HepG2 (cell line): ENCODE measurements around the gene SRSF1. TPM values are rescaled to one million over a fixed set of nuclear protein-coding genes. Genes with fewer than 3 reads are reported as not detected.

Experiments
- CREM ChIP-seq, 2 experiments: sonication (generic) in 1 of 2; formaldehyde crosslinking in 1 of 2; IDR thresholded peaks; 2 replicates each; pipeline versions ENCODE4 v1.4.0 to v1.6.1; 2016 to 2020; ENCODE audit warnings: antibody characterized with exemption in 1 of 2, mild to moderate bottlenecking in 1 of 2, missing genetic modification reagents in 1 of 2
- KDM5A ChIP-seq: fragments of 200-600 bp; sonication (generic); IDR thresholded peaks from 2 replicates; pipeline ENCODE4 v1.7.0; 2018; ENCODE audit warnings: antibody characterized with exemption, mild to moderate bottlenecking, low read length, borderline replicate concordance
- MIER3 ChIP-seq: IDR thresholded peaks from 2 replicates; pipeline ENCODE4 v1.6.1; 2016; ENCODE audit warnings: missing compliant biosample characterization, borderline replicate concordance
- MXD4 ChIP-seq: IDR thresholded peaks from 2 replicates; pipeline ENCODE4 v1.6.1; 2016; ENCODE audit warnings: mild to moderate bottlenecking, missing biosample characterization, missing genetic modification reagents
- NCOA2 ChIP-seq: sonication (generic); formaldehyde crosslinking; IDR thresholded peaks from 2 replicates; pipeline ENCODE4 v1.8.0; 2022; ENCODE audit warnings: inconsistent platforms
- PAWR ChIP-seq: sonication (generic); formaldehyde crosslinking; IDR thresholded peaks from 2 replicates; pipeline ENCODE4 v1.4.0; 2020; ENCODE audit warnings: missing genetic modification reagents, mild to moderate bottlenecking, borderline replicate concordance
- PCBP1 ChIP-seq: fragments of 200-400 bp; formaldehyde crosslinking; IDR thresholded peaks from 2 replicates; pipeline ENCODE4 v1.6.1; 2017; ENCODE audit warnings: mild to moderate bottlenecking, low read depth, low read length, borderline replicate concordance
- SMAD3 ChIP-seq: sonication (generic); formaldehyde crosslinking; IDR thresholded peaks from 2 replicates; pipeline ENCODE4 v1.4.0; 2020; ENCODE audit warnings: missing genetic modification reagents
- TARDBP ChIP-seq: sonication (generic); formaldehyde crosslinking; IDR thresholded peaks from 2 replicates; pipeline ENCODE4 v1.8.0; 2022; ENCODE audit warnings: mild to moderate bottlenecking, missing genetic modification reagents
- TEAD2 ChIP-seq: sonication (generic); formaldehyde crosslinking; IDR thresholded peaks from 2 replicates; pipeline ENCODE4 v1.9.0; 2021; ENCODE audit warnings: missing genetic modification reagents
- XRCC5 ChIP-seq: fragments of 200-400 bp; formaldehyde crosslinking; optimal IDR thresholded peaks from 2 replicates; pipeline ENCODE3; 2017; ENCODE audit warnings: mild to moderate bottlenecking, low read length
- ZBTB21 ChIP-seq: sonication (generic); formaldehyde crosslinking; IDR thresholded peaks from 2 replicates; pipeline ENCODE4 v1.4.0; 2020; ENCODE audit warnings: missing genetic modification reagents
- ZNF354B ChIP-seq: sonication (generic); formaldehyde crosslinking; IDR thresholded peaks from 2 replicates; pipeline ENCODE4 v1.8.0; 2022; ENCODE audit warnings: mild to moderate bottlenecking, missing genetic modification reagents
- ZNF430 ChIP-seq: sonication (generic); formaldehyde crosslinking; IDR thresholded peaks from 2 replicates; pipeline ENCODE4 v1.9.0; 2021; ENCODE audit warnings: mild to moderate bottlenecking, missing genetic modification reagents
- ZNF589 ChIP-seq: sonication (generic); formaldehyde crosslinking; conservative IDR thresholded peaks from 2 replicates; pipeline ENCODE4 v1.8.0; 2022; ENCODE audit warnings: mild to moderate bottlenecking, moderate library complexity, missing genetic modification reagents
- ZNF660 ChIP-seq: sonication (generic); formaldehyde crosslinking; IDR thresholded peaks from 2 replicates; pipeline ENCODE4 v1.5.1; 2020; ENCODE audit warnings: mild to moderate bottlenecking, low read depth, missing genetic modification reagents, borderline replicate concordance
- ZNF720 ChIP-seq: sonication (generic); formaldehyde crosslinking; IDR thresholded peaks from 2 replicates; pipeline ENCODE4 v1.4.0; 2020; ENCODE audit warnings: missing genetic modification reagents
- polyA plus RNA-seq, 8 experiments: library from polyadenylated mRNA; depleted of rRNA in 3 of 8; stranded (reverse) in 7 of 8; unstranded in 1 of 8; fragments of >200 nt; fragmentation: Illumina TruSeq in 4 of 8; extraction: Trizol in 4 of 8; gene quantifications; 2 replicates each; pipeline versions ENCODE4 v1.2.1 to v1.2.3, GENCODE V29; 2011 to 2016; ENCODE audit warnings: low read depth in 4 of 8, missing spikeins in 1 of 8, mixed read lengths in 1 of 8; ENCODE audit not compliant: insufficient read depth in 1 of 8
- total RNA-seq, 5 experiments: library from RNA; depleted of rRNA; stranded (reverse); fragments of >200 nt; fragmentation: Illumina TruSeq; extraction: Trizol; gene quantifications; 2 replicates each; pipeline ENCODE4 v1.2.3, GENCODE V29; 2016; ENCODE audit warnings: low read depth in 1 of 5
- TF ChIP-seq, protein P1 (sequence below): sonication (generic); formaldehyde crosslinking; IDR thresholded peaks from 2 replicates; pipeline ENCODE4 v1.8.1; 2022; ENCODE audit warnings: low read depth, mild to moderate bottlenecking, missing genetic modification reagents
- TF ChIP-seq, protein P2 (sequence below): sonication (generic); formaldehyde crosslinking; IDR thresholded peaks from 2 replicates; pipeline ENCODE4 v1.4.0; 2020; ENCODE audit warnings: missing genetic modification reagents, borderline replicate concordance
- TF ChIP-seq, protein P3 (sequence below): sonication (generic); formaldehyde crosslinking; IDR thresholded peaks from 2 replicates; pipeline ENCODE4 v1.4.0; 2020; ENCODE audit warnings: missing genetic modification reagents

The SRSF1 gene
- total and polyA plus RNA-seq, 2 of the 13 experiments (the other 11 are each of a cell fraction or from before 2014, with no cell fraction given) = 142 to 445 TPM

DNA sequence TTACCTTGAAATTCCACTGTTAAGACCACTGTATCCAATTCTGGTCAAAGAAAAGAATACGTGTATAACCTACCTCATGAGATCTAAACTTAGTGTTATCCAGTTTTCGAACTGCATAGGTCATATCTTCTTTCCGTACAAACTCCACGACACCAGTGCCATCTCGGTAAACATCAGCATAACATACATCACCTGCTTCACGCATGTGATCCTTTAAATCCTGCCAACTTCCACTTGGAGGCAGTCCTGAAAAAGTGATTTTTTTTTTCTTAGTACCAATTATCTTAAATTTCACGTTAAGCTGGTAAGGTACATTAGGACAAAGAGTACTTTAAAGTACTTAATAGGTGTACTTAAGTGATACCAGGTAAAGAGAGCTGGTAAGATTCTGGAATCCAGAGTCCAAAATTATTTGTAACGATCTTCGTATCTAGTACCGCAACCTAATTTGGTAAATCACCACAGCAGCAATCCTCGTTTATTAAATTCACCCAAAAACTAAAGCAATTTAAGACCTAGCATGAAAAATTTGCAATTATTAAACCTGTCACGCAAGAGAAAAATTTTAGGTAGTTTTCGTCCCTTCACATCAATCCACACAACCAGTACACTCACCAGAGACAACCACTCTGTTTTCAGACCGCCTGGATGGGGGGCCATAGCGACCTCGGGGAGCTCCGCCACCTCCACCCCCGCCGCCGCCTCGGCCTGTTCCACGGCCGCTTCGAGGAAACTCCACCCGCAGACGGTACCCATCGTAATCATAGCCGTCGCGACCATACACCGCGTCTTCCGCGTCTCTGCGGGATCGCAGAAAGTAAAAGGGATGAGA, 1.1 kb downstream of the SRSF1 start (continued):
- TF ChIP-seq, protein P1, sequence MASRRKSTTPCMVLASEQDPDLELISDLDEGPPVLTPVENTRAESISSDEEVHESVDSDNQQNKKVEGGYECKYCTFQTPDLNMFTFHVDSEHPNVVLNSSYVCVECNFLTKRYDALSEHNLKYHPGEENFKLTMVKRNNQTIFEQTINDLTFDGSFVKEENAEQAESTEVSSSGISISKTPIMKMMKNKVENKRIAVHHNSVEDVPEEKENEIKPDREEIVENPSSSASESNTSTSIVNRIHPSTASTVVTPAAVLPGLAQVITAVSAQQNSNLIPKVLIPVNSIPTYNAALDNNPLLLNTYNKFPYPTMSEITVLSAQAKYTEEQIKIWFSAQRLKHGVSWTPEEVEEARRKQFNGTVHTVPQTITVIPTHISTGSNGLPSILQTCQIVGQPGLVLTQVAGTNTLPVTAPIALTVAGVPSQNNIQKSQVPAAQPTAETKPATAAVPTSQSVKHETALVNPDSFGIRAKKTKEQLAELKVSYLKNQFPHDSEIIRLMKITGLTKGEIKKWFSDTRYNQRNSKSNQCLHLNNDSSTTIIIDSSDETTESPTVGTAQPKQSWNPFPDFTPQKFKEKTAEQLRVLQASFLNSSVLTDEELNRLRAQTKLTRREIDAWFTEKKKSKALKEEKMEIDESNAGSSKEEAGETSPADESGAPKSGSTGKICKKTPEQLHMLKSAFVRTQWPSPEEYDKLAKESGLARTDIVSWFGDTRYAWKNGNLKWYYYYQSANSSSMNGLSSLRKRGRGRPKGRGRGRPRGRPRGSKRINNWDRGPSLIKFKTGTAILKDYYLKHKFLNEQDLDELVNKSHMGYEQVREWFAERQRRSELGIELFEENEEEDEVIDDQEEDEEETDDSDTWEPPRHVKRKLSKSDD (CRISPR knock-in tag) = no peak
- TF ChIP-seq MIER3 (CRISPR knock-in tag) (0 out of 2 replicates have a peak, but pooled peaks have one; percentile 7), TARDBP (CRISPR knock-in tag) (no peak), SMAD3 (CRISPR knock-in tag) (0 out of 2 replicates have a peak, but pooled peaks have one; percentile 3), TEAD2 (CRISPR knock-in tag) (no peak), ZNF720 (CRISPR knock-in tag) (no peak), ZBTB21 (CRISPR knock-in tag) (no peak), CREM (IDR thresholded peaks at IDR 0.05) (0 out of 2 replicates have a peak, but pooled peaks have one; percentile 2), CREM (CRISPR knock-in tag; IDR thresholded peaks at IDR 0.05) (no peak), NCOA2 (CRISPR knock-in tag) (peak; percentile 55), KDM5A (0 out of 2 replicates have a peak, but pooled peaks have one; percentile 1), XRCC5 (no peak), ZNF589 (no peak), ZNF430 (no peak), MXD4 (CRISPR knock-in tag) (0 out of 2 replicates have a peak, but pooled peaks have one; percentile 34), ZNF660 (no peak), PAWR (no peak), PCBP1 (no peak), ZNF354B (CRISPR knock-in tag) (0 out of 2 replicates have a peak, but pooled peaks have one; percentile 1)
- TF ChIP-seq, protein P2, sequence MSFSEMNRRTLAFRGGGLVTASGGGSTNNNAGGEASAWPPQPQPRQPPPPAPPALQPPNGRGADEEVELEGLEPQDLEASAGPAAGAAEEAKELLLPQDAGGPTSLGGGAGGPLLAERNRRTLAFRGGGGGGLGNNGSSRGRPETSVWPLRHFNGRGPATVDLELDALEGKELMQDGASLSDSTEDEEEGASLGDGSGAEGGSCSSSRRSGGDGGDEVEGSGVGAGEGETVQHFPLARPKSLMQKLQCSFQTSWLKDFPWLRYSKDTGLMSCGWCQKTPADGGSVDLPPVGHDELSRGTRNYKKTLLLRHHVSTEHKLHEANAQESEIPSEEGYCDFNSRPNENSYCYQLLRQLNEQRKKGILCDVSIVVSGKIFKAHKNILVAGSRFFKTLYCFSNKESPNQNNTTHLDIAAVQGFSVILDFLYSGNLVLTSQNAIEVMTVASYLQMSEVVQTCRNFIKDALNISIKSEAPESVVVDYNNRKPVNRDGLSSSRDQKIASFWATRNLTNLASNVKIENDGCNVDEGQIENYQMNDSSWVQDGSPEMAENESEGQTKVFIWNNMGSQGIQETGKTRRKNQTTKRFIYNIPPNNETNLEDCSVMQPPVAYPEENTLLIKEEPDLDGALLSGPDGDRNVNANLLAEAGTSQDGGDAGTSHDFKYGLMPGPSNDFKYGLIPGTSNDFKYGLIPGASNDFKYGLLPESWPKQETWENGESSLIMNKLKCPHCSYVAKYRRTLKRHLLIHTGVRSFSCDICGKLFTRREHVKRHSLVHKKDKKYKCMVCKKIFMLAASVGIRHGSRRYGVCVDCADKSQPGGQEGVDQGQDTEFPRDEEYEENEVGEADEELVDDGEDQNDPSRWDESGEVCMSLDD (CRISPR knock-in tag) = no peak
- TF ChIP-seq, protein P3, sequence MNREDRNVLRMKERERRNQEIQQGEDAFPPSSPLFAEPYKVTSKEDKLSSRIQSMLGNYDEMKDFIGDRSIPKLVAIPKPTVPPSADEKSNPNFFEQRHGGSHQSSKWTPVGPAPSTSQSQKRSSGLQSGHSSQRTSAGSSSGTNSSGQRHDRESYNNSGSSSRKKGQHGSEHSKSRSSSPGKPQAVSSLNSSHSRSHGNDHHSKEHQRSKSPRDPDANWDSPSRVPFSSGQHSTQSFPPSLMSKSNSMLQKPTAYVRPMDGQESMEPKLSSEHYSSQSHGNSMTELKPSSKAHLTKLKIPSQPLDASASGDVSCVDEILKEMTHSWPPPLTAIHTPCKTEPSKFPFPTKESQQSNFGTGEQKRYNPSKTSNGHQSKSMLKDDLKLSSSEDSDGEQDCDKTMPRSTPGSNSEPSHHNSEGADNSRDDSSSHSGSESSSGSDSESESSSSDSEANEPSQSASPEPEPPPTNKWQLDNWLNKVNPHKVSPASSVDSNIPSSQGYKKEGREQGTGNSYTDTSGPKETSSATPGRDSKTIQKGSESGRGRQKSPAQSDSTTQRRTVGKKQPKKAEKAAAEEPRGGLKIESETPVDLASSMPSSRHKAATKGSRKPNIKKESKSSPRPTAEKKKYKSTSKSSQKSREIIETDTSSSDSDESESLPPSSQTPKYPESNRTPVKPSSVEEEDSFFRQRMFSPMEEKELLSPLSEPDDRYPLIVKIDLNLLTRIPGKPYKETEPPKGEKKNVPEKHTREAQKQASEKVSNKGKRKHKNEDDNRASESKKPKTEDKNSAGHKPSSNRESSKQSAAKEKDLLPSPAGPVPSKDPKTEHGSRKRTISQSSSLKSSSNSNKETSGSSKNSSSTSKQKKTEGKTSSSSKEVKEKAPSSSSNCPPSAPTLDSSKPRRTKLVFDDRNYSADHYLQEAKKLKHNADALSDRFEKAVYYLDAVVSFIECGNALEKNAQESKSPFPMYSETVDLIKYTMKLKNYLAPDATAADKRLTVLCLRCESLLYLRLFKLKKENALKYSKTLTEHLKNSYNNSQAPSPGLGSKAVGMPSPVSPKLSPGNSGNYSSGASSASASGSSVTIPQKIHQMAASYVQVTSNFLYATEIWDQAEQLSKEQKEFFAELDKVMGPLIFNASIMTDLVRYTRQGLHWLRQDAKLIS = peak; percentile 72; the same call in 1 of the 2 replicates
